WI38 (cell line): ENCODE results near the gene SGCD.

Source experiments
- H3K4me3 ChIP-seq: 2 replicates; pipeline ENCODE4 v1.5.1; 2011; ENCODE audit warnings: low read depth, mild to moderate bottlenecking, control low read depth, low read length
- TF ChIP-seq, protein P1 (sequence below): IDR thresholded peaks from 2 replicates; pipeline ENCODE4 v1.5.1; 2012; ENCODE audit warnings: low read depth, mild to moderate bottlenecking, control low read depth, low read length

The SGCD gene

DNA sequence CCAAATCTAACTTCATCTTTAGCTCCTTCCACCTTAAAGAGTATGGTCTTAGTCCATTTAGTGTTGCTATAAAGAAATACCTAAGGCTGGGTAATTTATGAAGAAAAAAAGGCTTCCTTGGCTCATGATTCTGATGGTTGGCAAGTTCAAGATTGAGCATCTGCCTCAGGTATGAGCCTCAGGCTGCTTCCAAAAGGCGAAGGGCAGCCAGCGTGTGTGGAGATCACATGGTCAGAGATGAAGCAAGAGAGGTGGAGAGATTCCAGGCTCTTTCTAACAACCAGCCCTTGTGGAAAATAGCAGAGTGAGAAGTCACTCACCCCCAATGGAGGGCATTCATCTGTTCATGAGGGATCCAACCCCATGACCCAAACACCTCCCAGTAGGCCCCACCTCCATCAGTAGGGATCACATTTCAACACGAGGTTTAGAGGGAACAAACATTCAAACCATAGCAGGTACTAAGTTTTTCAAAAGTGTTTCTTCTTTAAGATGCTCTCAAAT lies 225.9 kb downstream of the SGCD start:
- no peak overlapping the region for H3K4me3 ChIP-seq
- TF ChIP-seq, protein P1, sequence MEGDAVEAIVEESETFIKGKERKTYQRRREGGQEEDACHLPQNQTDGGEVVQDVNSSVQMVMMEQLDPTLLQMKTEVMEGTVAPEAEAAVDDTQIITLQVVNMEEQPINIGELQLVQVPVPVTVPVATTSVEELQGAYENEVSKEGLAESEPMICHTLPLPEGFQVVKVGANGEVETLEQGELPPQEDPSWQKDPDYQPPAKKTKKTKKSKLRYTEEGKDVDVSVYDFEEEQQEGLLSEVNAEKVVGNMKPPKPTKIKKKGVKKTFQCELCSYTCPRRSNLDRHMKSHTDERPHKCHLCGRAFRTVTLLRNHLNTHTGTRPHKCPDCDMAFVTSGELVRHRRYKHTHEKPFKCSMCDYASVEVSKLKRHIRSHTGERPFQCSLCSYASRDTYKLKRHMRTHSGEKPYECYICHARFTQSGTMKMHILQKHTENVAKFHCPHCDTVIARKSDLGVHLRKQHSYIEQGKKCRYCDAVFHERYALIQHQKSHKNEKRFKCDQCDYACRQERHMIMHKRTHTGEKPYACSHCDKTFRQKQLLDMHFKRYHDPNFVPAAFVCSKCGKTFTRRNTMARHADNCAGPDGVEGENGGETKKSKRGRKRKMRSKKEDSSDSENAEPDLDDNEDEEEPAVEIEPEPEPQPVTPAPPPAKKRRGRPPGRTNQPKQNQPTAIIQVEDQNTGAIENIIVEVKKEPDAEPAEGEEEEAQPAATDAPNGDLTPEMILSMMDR: no peak

GRCh38 chr5:156556666-156557406 lies 229.9 kb downstream of the SGCD start:
- H3K4me3 ChIP-seq: no peak overlapping the region
- TF ChIP-seq, protein P1: no peak

- TF ChIP-seq, protein P1: no peak
- H3K4me3 ChIP-seq: no peak overlapping the region
Observed at GRCh38 chr5:156560002-156560401, 233.0 kb downstream of the SGCD start.

- H3K4me3 ChIP-seq: no peak overlapping the region
- TF ChIP-seq, protein P1: no peak
Observed at GRCh38 chr5:156561651-156562050, 234.7 kb downstream of the SGCD start.

GRCh38 chr5:156570615-156571014 lies 243.7 kb downstream of the SGCD start:
- no peak overlapping the region for H3K4me3 ChIP-seq
- TF ChIP-seq, protein P1: no peak

GRCh38 chr5:156581725-156582124 lies 254.8 kb downstream of the SGCD start:
- TF ChIP-seq, protein P1: no peak

GRCh38 chr5:156582193-156582598 lies 255.2 kb downstream of the SGCD start:
- TF ChIP-seq, protein P1: no peak
- no peak overlapping the region for H3K4me3 ChIP-seq

More at GRCh38 chr5:156581725-156582124, 254.8 kb downstream of the SGCD start:
- no peak overlapping the region for H3K4me3 ChIP-seq
